Measurements from ENCODE around the gene MICAL1.

DNA sequence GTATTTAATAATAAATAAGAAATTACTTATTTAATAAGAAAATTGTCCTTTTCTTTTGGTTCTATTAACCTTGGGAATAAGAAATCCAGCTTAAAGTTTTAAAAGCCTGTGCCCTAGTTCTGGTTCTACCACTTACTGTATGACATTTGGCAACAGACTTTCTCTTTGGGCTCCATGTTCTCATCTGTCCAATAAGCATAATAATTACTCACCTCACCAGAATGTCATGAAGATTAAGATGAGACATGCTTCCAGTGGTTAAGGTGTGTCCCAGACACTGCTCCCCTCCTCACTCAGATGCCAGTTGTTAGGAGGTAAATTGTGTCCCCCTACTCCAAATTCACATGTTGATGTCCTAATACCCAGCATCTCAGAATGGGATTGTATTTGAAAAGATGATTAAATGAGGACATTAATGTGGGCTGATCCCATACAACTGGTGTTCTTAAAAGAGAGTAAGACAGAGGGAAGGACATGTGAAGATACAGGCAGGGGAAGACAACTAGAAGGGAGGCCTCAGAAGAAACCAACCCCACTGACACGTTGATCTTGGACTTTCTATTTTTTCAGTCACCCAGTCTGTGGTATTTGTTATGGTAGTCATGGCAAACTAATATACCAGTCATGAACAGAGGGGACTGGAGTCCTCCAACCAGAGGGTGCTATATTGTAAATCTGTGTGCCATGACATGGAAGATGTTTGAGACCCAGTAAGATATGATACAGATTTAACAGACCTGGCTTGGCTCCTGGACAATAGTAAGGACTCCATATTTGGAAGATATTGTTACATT, 6.4 kb upstream of the MICAL1 start:
- TF ChIP-seq, protein P1, sequence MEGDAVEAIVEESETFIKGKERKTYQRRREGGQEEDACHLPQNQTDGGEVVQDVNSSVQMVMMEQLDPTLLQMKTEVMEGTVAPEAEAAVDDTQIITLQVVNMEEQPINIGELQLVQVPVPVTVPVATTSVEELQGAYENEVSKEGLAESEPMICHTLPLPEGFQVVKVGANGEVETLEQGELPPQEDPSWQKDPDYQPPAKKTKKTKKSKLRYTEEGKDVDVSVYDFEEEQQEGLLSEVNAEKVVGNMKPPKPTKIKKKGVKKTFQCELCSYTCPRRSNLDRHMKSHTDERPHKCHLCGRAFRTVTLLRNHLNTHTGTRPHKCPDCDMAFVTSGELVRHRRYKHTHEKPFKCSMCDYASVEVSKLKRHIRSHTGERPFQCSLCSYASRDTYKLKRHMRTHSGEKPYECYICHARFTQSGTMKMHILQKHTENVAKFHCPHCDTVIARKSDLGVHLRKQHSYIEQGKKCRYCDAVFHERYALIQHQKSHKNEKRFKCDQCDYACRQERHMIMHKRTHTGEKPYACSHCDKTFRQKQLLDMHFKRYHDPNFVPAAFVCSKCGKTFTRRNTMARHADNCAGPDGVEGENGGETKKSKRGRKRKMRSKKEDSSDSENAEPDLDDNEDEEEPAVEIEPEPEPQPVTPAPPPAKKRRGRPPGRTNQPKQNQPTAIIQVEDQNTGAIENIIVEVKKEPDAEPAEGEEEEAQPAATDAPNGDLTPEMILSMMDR (IDR thresholded peaks at IDR 0.05) = no peak
- no peak for TF ChIP-seq POLR2AphosphoS5 (IDR thresholded peaks at IDR 0.05)

All from breast epithelium (tissue), 3 donors.